Measurements from ENCODE around the gene ACVR1. TPM values are rescaled to one million over a fixed set of nuclear protein-coding genes. Genes with fewer than 3 reads are reported as not detected.

ACVR1 gene
- total RNA-seq, 1 donor from 2014 or later: 6.9 TPM

GRCh38 chr2:157838442-157839161, 37.5 kb downstream of the ACVR1 start:
- Histone ChIP-seq H3K27ac (peak overlapping the region; percentile 56 to 61), H3K4me3 (peak overlapping the region; percentile 18 to 51), H3K9me3 (no peaks in the 10 kb centered on the region), H3K36me3 (no peaks in the 10 kb centered on the region), H3K4me1 (peaks cover 0 to 53% of the 10 kb centered on the region in 2 donors), H3K27me3 (no peaks in the 10 kb centered on the region)
- intact Hi-C loops (cut with DNase I): no loop called here
- no peak for TF ChIP-seq CTCF (IDR thresholded peaks at IDR 0.05)
- DNase-seq (ENCODE audit: low spot score in 2 of 2): peak in 1 of 2 donors; percentile 75

- DNase-seq (ENCODE audit: low spot score in 2 of 2): no peak
- H3K4me3 ChIP-seq: peak overlapping the region; percentile 18 to 51
- no peaks in the 10 kb centered on the region for H3K36me3 ChIP-seq
- H3K9me3 ChIP-seq: no peaks in the 10 kb centered on the region
- peak overlapping the region; percentile 56 to 61 for H3K27ac ChIP-seq
- peaks cover 0 to 56% of the 10 kb centered on the region in 2 donors for H3K4me1 ChIP-seq
- intact Hi-C loops (cut with DNase I): no loop called here
- no peaks in the 10 kb centered on the region for H3K27me3 ChIP-seq
- no peak for TF ChIP-seq CTCF (IDR thresholded peaks at IDR 0.05)
Observed at GRCh38 chr2:157837851-157838441, 38.2 kb downstream of the ACVR1 start.

- Histone ChIP-seq H3K27me3 (no peaks in the 10 kb centered on the region), H3K9me3 (no peaks in the 10 kb centered on the region), H3K27ac (no peak overlapping the region), H3K4me1 (peaks cover 0 to 55% of the 10 kb centered on the region in 2 donors), H3K4me3 (no peak overlapping the region), H3K36me3 (no peaks in the 10 kb centered on the region)
- DNase-seq (ENCODE audit: low spot score in 2 of 2): no peak
- intact Hi-C loops (cut with DNase I): no loop called here
- TF ChIP-seq CTCF (IDR thresholded peaks at IDR 0.05): no peak
Observed at GRCh38 chr2:157836531-157836930, 39.6 kb downstream of the ACVR1 start.

GRCh38 chr2:157835425-157835824, 40.7 kb downstream of the ACVR1 start:
- DNase-seq (ENCODE audit: low spot score in 2 of 2): no peak
- no peak overlapping the region for H3K4me3 ChIP-seq
- intact Hi-C loops (cut with DNase I): no loop called here
- H3K36me3 ChIP-seq: no peaks in the 10 kb centered on the region
- TF ChIP-seq CTCF (IDR thresholded peaks at IDR 0.05): no peak
- no peaks in the 10 kb centered on the region for H3K9me3 ChIP-seq
- peaks cover 3 to 49% of the 10 kb centered on the region in 2 donors for H3K4me1 ChIP-seq
- H3K27ac ChIP-seq: no peak overlapping the region
- no peaks in the 10 kb centered on the region for H3K27me3 ChIP-seq

GRCh38 chr2:157835006-157835405, 41.1 kb downstream of the ACVR1 start:
- Histone ChIP-seq H3K27me3 (no peaks in the 10 kb centered on the region), H3K27ac (no peak overlapping the region), H3K9me3 (no peaks in the 10 kb centered on the region), H3K4me1 (peaks cover 3 to 45% of the 10 kb centered on the region in 2 donors), H3K4me3 (no peak overlapping the region), H3K36me3 (no peaks in the 10 kb centered on the region)
- intact Hi-C loops (cut with DNase I): no loop called here
- TF ChIP-seq CTCF (IDR thresholded peaks at IDR 0.05): no peak
- no peak for DNase-seq (ENCODE audit: low spot score in 2 of 2)
